Activated CD4-positive, alpha-beta T cell treated with anti-CD3 and anti-CD28 coated beads, Interleukin-2, amount 10 ng/mL, durations not matched to agents 7 days and 5 days (primary cell): ENCODE results near the gene HEBP1. TPM values are rescaled to one million over a fixed set of nuclear protein-coding genes. Genes with fewer than 3 reads are reported as not detected.

Experiments used
- CTCF ChIA-PET: fragments of 350-600 bp; sonication (Branson Sonifier 250); formaldehyde crosslinking; loops from one replicate; lab custom pipeline; 2021; ENCODE audit warnings: antibody characterized with exemption; lab: Charles Lee
- POLR2A ChIA-PET: fragments of 350-600 bp; sonication (Branson Sonifier 250); formaldehyde crosslinking; loops from one replicate; lab custom pipeline; 2021; ENCODE audit warnings: antibody characterized with exemption; lab: Charles Lee
- DNase-seq: peaks from one replicate; pipeline ENCODE4 v3.0.0-alpha.2; 2020
- H3K27ac Mint-ChIP-seq: one replicate; pipeline ENCODE4 v1.8.0; 2021; ENCODE audit warnings: mild to moderate bottlenecking, moderate library complexity, mixed read lengths
- H3K27me3 Mint-ChIP-seq: one replicate; pipeline ENCODE4 v1.8.0; 2021; ENCODE audit warnings: mixed read lengths
- H3K36me3 Mint-ChIP-seq: one replicate; pipeline ENCODE4 v1.8.0; 2021; ENCODE audit warnings: low read depth, mixed read lengths
- H3K4me1 Mint-ChIP-seq: one replicate; pipeline ENCODE4 v1.8.0; 2021; ENCODE audit warnings: mixed read lengths
- H3K4me3 Mint-ChIP-seq: one replicate; pipeline ENCODE4 v1.8.0; 2021; ENCODE audit warnings: mild to moderate bottlenecking, moderate library complexity, mixed read lengths
- H3K9me3 Mint-ChIP-seq: one replicate; pipeline ENCODE4 v1.8.0; 2021; ENCODE audit warnings: mixed read lengths
- total RNA-seq, 2 experiments: library from RNA; stranded (reverse); gene quantifications; one replicate each; pipeline ENCODE4 v1.2.3, GENCODE V29; 2021

Gene HEBP1
- total RNA-seq, 2 experiments from 2014 or later, result 19.6 to 21.2 TPM

GRCh38 chr12:12936983-12937491 lies 63.0 kb downstream of the HEBP1 start:
- ChIA-PET POLR2A (no interaction called here), CTCF (no interaction called here)
- no peaks in the 10 kb centered on the region for H3K36me3 Mint-ChIP-seq
- no peak overlapping the region for H3K27ac Mint-ChIP-seq
- no peaks in the 10 kb centered on the region for H3K9me3 Mint-ChIP-seq
- no peak overlapping the region for H3K4me3 Mint-ChIP-seq
- H3K27me3 Mint-ChIP-seq, result peaks cover 2% of the 10 kb centered on the region
- DNase-seq, result no peak
- H3K4me1 Mint-ChIP-seq, result no peaks in the 10 kb centered on the region

GRCh38 chr12:12934556-12934955 lies 65.5 kb downstream of the HEBP1 start:
- H3K4me3 Mint-ChIP-seq, result no peak overlapping the region
- no peaks in the 10 kb centered on the region for H3K4me1 Mint-ChIP-seq
- H3K36me3 Mint-ChIP-seq, result no peaks in the 10 kb centered on the region
- peaks cover 2% of the 10 kb centered on the region for H3K27me3 Mint-ChIP-seq
- ChIA-PET CTCF (no interaction called here), POLR2A (no interaction called here)
- DNase-seq, result no peak
- H3K27ac Mint-ChIP-seq, result no peak overlapping the region
- no peaks in the 10 kb centered on the region for H3K9me3 Mint-ChIP-seq

- Mint-ChIP-seq H3K36me3 (no peaks in the 10 kb centered on the region), H3K27me3 (peaks cover 2% of the 10 kb centered on the region), H3K4me3 (no peak overlapping the region), H3K27ac (no peak overlapping the region), H3K9me3 (no peaks in the 10 kb centered on the region), H3K4me1 (no peaks in the 10 kb centered on the region)
- ChIA-PET POLR2A (no interaction called here), CTCF (no interaction called here)
- DNase-seq, result no peak
Observed at GRCh38 chr12:12933742-12934141, 66.3 kb downstream of the HEBP1 start.

GRCh38 chr12:12930633-12931219 lies 69.3 kb downstream of the HEBP1 start:
- ChIA-PET POLR2A (no interaction called here), CTCF (interaction anchor here (1.3 kb wide), 1 partner anchor 46 kb away, joined by 3 read pairs; no protein-coding TSS in a partner anchor)
- H3K9me3 Mint-ChIP-seq, result no peaks in the 10 kb centered on the region
- H3K36me3 Mint-ChIP-seq, result no peaks in the 10 kb centered on the region
- H3K27me3 Mint-ChIP-seq, result peaks cover 5% of the 10 kb centered on the region
- no peak overlapping the region for H3K27ac Mint-ChIP-seq
- no peaks in the 10 kb centered on the region for H3K4me1 Mint-ChIP-seq
- H3K4me3 Mint-ChIP-seq, result no peak overlapping the region
- DNase-seq, result no peak

DNA sequence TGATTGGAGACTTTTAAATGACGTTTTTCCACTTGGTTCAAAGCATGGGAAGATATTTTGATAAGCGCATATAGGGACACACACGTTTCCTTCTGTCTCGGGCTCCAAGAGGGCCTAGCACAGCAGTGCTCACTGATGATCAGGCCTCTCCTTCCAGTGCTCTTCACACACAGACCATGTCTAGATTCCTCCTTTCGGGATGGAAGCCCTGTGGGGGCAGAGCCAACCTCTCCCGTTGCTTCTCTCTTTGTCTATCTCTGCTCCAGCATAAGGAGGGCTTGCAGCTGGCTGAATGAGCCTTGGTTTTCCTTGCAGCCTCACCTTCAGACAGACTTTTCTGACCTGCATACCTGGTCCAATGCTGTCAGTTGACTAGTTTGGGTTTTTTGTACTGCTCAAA lies 70.4 kb downstream of the HEBP1 start:
- H3K27me3 Mint-ChIP-seq, result peaks cover 5% of the 10 kb centered on the region

DNA sequence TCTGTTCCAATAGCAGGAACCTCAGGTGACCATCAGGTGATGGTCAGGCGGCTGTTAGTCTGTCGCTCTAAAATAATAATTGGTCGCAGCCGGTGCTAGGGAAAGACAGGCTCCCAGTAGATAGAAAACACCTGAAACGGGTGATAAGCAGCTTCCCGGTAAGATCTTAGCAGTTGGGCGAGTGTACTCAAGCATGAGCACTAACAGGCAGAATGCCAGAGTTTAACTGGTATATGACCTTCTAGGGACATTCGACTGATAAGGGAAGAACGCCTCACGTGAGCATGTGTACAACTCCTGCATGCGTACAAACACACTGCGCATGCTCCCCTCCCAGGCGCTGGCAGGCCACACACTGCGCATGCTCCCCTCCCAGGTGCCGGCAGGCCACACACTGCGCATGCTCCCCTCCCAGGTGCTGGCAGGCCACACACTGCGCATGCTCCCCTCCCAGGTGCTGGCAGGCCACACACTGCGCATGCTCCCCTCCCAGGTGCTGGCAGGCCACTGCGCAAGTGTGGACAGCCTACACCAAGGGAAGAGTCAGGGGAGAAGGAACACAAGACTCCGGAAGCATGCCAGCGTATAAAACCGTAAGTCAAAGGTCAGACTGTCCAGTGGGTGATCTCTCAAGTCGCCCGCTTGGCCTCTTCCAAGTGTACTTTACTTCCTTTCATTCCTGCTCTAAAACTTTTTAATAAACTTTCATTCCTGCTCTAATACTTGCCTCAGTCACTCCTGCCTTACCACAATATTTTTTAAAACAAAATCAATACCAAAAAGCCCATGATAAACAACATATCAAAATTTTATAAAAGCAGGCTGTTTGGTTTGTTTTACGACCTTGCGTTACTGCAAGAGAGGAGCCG lies 72.6 kb downstream of the HEBP1 start:
- Mint-ChIP-seq H3K27ac (no peak overlapping the region), H3K9me3 (no peaks in the 10 kb centered on the region), H3K4me1 (no peaks in the 10 kb centered on the region), H3K36me3 (no peaks in the 10 kb centered on the region), H3K4me3 (peak overlapping the region; percentile 39), H3K27me3 (peaks cover 3% of the 10 kb centered on the region)
- CTCF ChIA-PET, result interaction anchor here (1.1 to 1.5 kb wide), 2 partner anchors 11 to 285 kb away, joined by 3 to 5 read pairs; no protein-coding TSS in a partner anchor
- DNase-seq, result peak; percentile 36
- POLR2A ChIA-PET, result no interaction called here

More for the DNA sequence above, 70.4 kb downstream of the HEBP1 start:
- no peak overlapping the region for H3K27ac Mint-ChIP-seq
- no peak overlapping the region for H3K4me3 Mint-ChIP-seq
- no peak for DNase-seq
- H3K36me3 Mint-ChIP-seq, result no peaks in the 10 kb centered on the region
- POLR2A ChIA-PET, result no interaction called here
- H3K9me3 Mint-ChIP-seq, result no peaks in the 10 kb centered on the region
- no peaks in the 10 kb centered on the region for H3K4me1 Mint-ChIP-seq
- CTCF ChIA-PET, result no interaction called here

GRCh38 chr12:12926571-12927071 lies 73.4 kb downstream of the HEBP1 start:
- H3K36me3 Mint-ChIP-seq, result no peaks in the 10 kb centered on the region
- no peaks in the 10 kb centered on the region for H3K4me1 Mint-ChIP-seq
- no peaks in the 10 kb centered on the region for H3K9me3 Mint-ChIP-seq
- ChIA-PET POLR2A (no interaction called here), CTCF (interaction anchor here (1.0 to 1.5 kb wide), 3 partner anchors 10 to 286 kb away, joined by 3 to 5 read pairs (median 3); no protein-coding TSS in a partner anchor)
- peaks cover 3% of the 10 kb centered on the region for H3K27me3 Mint-ChIP-seq
- no peak overlapping the region for H3K27ac Mint-ChIP-seq
- H3K4me3 Mint-ChIP-seq, result no peak overlapping the region
- no peak for DNase-seq

GRCh38 chr12:12925388-12925787 lies 74.7 kb downstream of the HEBP1 start:
- CTCF ChIA-PET, result no interaction called here
- no peaks in the 10 kb centered on the region for H3K4me1 Mint-ChIP-seq
- DNase-seq, result no peak
- no peak overlapping the region for H3K27ac Mint-ChIP-seq
- no peak overlapping the region for H3K4me3 Mint-ChIP-seq
- peaks cover 3% of the 10 kb centered on the region for H3K27me3 Mint-ChIP-seq
- H3K36me3 Mint-ChIP-seq, result no peaks in the 10 kb centered on the region
- POLR2A ChIA-PET, result no interaction called here
- no peaks in the 10 kb centered on the region for H3K9me3 Mint-ChIP-seq

Other genes with a start within 250 kb of the HEBP1 start
- gene APOLD1, start 214.6 kb downstream of the HEBP1 start, total RNA-seq, result 10 to 100 TPM; 14.4 to 15.5 TPM
- gene DDX47, start 186.9 kb downstream of the HEBP1 start, total RNA-seq, result 10 to 100 TPM; 54.5 to 59.0 TPM
- under 1 TPM; 0.08 to 0.15 TPM for gene GPRC5A, start 108.7 kb downstream of the HEBP1 start, total RNA-seq
- gene GPRC5D, start 48.1 kb downstream of the HEBP1 start, total RNA-seq, result under 1 TPM; 0.22 to 0.67 TPM
- 1 to 10 TPM; 3.9 to 4.4 TPM for gene FAM234B, start 44.1 kb upstream of the HEBP1 start, total RNA-seq
- not detected for gene GSG1, start 103.4 kb upstream of the HEBP1 start, total RNA-seq
- 10 to 100 TPM; 35.0 to 36.1 TPM for gene EMP1, start 196.5 kb upstream of the HEBP1 start, total RNA-seq